Neural progenitor cell (in vitro differentiated cells): ENCODE results near the gene TNNI3K. TPM values are rescaled to one million over a fixed set of nuclear protein-coding genes. Genes with fewer than 3 reads are reported as not detected.
A peak's percentile ranks its signal among the peaks of the same experiment; 100 is the strongest.

Source experiments
- DNase-seq: peaks from one replicate; pipeline ENCODE4 v3.0.0-alpha.2; 2016; ENCODE audit warnings: low spot score
- H2AFZ ChIP-seq: fragments of 200-600 bp; sonication (generic); replicated peaks from 2 replicates; pipeline ENCODE4 v1.6.1; 2016; ENCODE audit warnings: antibody characterized with exemption
- H3F3A ChIP-seq: fragments of 200-600 bp; sonication (generic); 2 replicates; pipeline ENCODE4 v1.6.1; 2016; ENCODE audit warnings: antibody characterized with exemption, low read depth
- H3K27ac ChIP-seq: fragments of 200-600 bp; sonication (generic); 2 replicates; pipeline ENCODE4 v1.5.1; 2016; ENCODE audit warnings: mild to moderate bottlenecking
- H3K27me3 ChIP-seq: fragments of 200-600 bp; sonication (generic); 2 replicates; pipeline ENCODE4 v1.6.1; 2016; ENCODE audit warnings: mild to moderate bottlenecking, moderate library complexity
- H3K36me3 ChIP-seq: fragments of 200-600 bp; sonication (generic); 2 replicates; pipeline ENCODE4 v1.5.1; 2016
- H3K4me1 ChIP-seq: fragments of 200-600 bp; sonication (generic); 2 replicates; pipeline ENCODE4 v1.6.1; 2016; ENCODE audit warnings: mixed run types
- H3K4me2 ChIP-seq: fragments of 200-600 bp; sonication (generic); 2 replicates; pipeline ENCODE4 v1.6.1; 2016
- H3K4me3 ChIP-seq: fragments of 200-600 bp; sonication (generic); 2 replicates; pipeline ENCODE4 v1.5.1; 2016
- H3K79me2 ChIP-seq: fragments of 200-600 bp; sonication (generic); 2 replicates; pipeline ENCODE4 v1.6.1; 2016; ENCODE audit warnings: low read depth
- H3K9ac ChIP-seq: fragments of 200-600 bp; sonication (generic); 2 replicates; pipeline ENCODE4 v1.6.1; 2016
- H3K9me3 ChIP-seq: fragments of 200-600 bp; sonication (generic); 2 replicates; pipeline ENCODE4 v1.5.1; 2016; ENCODE audit warnings: low read depth
- H4K20me1 ChIP-seq: fragments of 200-600 bp; sonication (generic); 2 replicates; pipeline ENCODE4 v1.6.1; 2016; ENCODE audit warnings: low read depth
- H3K27ac Mint-ChIP-seq: 3 replicates; pipeline ENCODE4 v1.8.0; 2021; ENCODE audit warnings: mixed read lengths
- H3K27me3 Mint-ChIP-seq: 2 replicates; pipeline ENCODE4 v1.8.0; 2022; ENCODE audit warnings: low read depth, mild to moderate bottlenecking, inconsistent platforms, moderate library complexity, mixed read lengths; ENCODE audit not compliant: insufficient read depth
- H3K36me3 Mint-ChIP-seq: 3 replicates; pipeline ENCODE4 v1.8.0; 2021; ENCODE audit warnings: mixed read lengths
- H3K4me1 Mint-ChIP-seq: 3 replicates; pipeline ENCODE4 v1.8.0; 2021; ENCODE audit warnings: mixed read lengths
- H3K4me3 Mint-ChIP-seq: 3 replicates; pipeline ENCODE4 v1.8.0; 2021; ENCODE audit warnings: mild to moderate bottlenecking, moderate library complexity, mixed read lengths
- H3K9me3 Mint-ChIP-seq: 3 replicates; pipeline ENCODE4 v1.8.0; 2020; ENCODE audit warnings: mixed read lengths
- EZH2 ChIP-seq: fragments of 200-600 bp; sonication (generic); IDR thresholded peaks from 2 replicates; pipeline ENCODE4 v1.6.1; 2017; ENCODE audit warnings: antibody characterized with exemption, mild to moderate bottlenecking, moderate library complexity
- EZH2phosphoT487 ChIP-seq: fragments of 200-600 bp; sonication (generic); IDR thresholded peaks from 2 replicates; pipeline ENCODE4 v1.6.1; 2017; ENCODE audit warnings: antibody characterized with exemption
- total RNA-seq: library from RNA; depleted of rRNA; stranded (reverse); fragments of >200 nt; gene quantifications from 2 replicates; pipeline ENCODE4 v1.2.3, GENCODE V29; 2015; ENCODE audit warnings: low replicate concordance
- TF ChIP-seq, protein P1 (sequence below): fragments of 200-600 bp; sonication (generic); IDR thresholded peaks from 2 replicates; pipeline ENCODE4 v1.5.1; 2017; ENCODE audit warnings: antibody characterized with exemption, mild to moderate bottlenecking

The TNNI3K gene
- total RNA-seq, 1 donor from 2014 or later = 1.9 TPM

DNA sequence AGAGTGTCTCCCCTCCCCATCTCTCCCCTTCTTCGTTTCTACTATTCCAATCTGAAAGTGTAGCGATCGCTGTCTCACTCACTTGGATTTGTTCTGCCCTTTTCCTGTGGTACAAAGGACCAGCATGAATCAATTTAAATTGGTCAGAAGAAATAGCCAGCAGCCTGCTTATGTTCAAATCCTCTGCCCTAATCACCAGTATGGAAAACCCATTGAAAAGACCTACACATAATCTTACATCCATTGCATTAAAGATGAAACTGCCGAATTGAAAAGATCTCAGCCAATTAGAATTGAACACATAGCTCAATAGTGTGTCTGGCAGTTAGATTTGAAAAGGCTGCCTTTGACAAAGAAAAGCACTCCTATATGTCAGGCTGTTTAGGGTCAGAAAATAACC, 122.6 kb downstream of the TNNI3K start:
- Histone ChIP-seq H3K9ac (no peak overlapping the region), H3K79me2 (no peaks in the 10 kb centered on the region), H3K4me3 (no peak overlapping the region), H3K27ac (no peak overlapping the region), H2AFZ (no peak overlapping the region), H3K36me3 (no peaks in the 10 kb centered on the region), H3K27me3 (no peaks in the 10 kb centered on the region), H4K20me1 (no peaks in the 10 kb centered on the region), H3K4me1 (peaks cover 13% of the 10 kb centered on the region), H3K9me3 (no peaks in the 10 kb centered on the region), H3F3A (no peaks in the 10 kb centered on the region), H3K4me2 (peak overlapping the region; percentile 50)
- peaks cover 4% of the 10 kb centered on the region for H3K27me3 Mint-ChIP-seq
- no peak overlapping the region for H3K4me3 Mint-ChIP-seq
- H3K4me1 Mint-ChIP-seq = peaks cover 28% of the 10 kb centered on the region
- H3K36me3 Mint-ChIP-seq = peaks cover 1% of the 10 kb centered on the region
- peaks cover 5% of the 10 kb centered on the region for H3K9me3 Mint-ChIP-seq
- TF ChIP-seq, protein P1, sequence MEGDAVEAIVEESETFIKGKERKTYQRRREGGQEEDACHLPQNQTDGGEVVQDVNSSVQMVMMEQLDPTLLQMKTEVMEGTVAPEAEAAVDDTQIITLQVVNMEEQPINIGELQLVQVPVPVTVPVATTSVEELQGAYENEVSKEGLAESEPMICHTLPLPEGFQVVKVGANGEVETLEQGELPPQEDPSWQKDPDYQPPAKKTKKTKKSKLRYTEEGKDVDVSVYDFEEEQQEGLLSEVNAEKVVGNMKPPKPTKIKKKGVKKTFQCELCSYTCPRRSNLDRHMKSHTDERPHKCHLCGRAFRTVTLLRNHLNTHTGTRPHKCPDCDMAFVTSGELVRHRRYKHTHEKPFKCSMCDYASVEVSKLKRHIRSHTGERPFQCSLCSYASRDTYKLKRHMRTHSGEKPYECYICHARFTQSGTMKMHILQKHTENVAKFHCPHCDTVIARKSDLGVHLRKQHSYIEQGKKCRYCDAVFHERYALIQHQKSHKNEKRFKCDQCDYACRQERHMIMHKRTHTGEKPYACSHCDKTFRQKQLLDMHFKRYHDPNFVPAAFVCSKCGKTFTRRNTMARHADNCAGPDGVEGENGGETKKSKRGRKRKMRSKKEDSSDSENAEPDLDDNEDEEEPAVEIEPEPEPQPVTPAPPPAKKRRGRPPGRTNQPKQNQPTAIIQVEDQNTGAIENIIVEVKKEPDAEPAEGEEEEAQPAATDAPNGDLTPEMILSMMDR = no peak
- TF ChIP-seq EZH2 = no peak
- no peak for TF ChIP-seq EZH2phosphoT487
- no peak for DNase-seq
- H3K27ac Mint-ChIP-seq = peak overlapping the region; percentile 2

DNA sequence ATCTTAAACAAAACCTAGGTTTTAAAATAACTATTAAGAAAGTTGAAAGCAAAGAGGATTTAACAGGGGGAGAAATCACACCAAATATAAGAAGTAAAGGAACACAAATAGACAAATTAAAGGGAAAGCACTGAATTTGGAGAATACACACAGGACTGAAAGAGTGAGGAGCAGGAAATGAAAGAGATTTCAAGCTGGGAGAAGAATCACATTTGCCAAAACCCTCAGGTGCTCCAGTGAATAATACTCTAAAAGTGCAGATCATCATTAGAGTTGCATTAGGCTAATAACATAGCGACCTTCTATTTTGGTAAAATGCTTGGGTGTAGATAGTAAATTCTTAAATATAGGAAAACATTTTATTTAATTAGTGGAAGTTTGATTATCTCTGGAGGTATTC, 127.5 kb downstream of the TNNI3K start:
- Histone ChIP-seq H3K79me2 (no peaks in the 10 kb centered on the region), H3K9ac (no peak overlapping the region), H3K27ac (no peak overlapping the region), H3K4me3 (no peak overlapping the region), H2AFZ (no peak overlapping the region), H3K27me3 (no peaks in the 10 kb centered on the region), H3K9me3 (no peaks in the 10 kb centered on the region), H3K4me2 (no peak overlapping the region), H3F3A (no peaks in the 10 kb centered on the region), H3K36me3 (no peaks in the 10 kb centered on the region), H4K20me1 (no peaks in the 10 kb centered on the region), H3K4me1 (peaks cover 6% of the 10 kb centered on the region)
- peaks cover 10% of the 10 kb centered on the region for H3K9me3 Mint-ChIP-seq
- H3K27ac Mint-ChIP-seq = no peak overlapping the region
- peaks cover 19% of the 10 kb centered on the region for H3K4me1 Mint-ChIP-seq
- H3K27me3 Mint-ChIP-seq = peaks cover 4% of the 10 kb centered on the region
- no peak overlapping the region for H3K4me3 Mint-ChIP-seq
- no peak for TF ChIP-seq EZH2
- TF ChIP-seq, protein P1 = no peak
- no peak for TF ChIP-seq EZH2phosphoT487
- no peak for DNase-seq
- H3K36me3 Mint-ChIP-seq = peaks cover 1% of the 10 kb centered on the region

DNA sequence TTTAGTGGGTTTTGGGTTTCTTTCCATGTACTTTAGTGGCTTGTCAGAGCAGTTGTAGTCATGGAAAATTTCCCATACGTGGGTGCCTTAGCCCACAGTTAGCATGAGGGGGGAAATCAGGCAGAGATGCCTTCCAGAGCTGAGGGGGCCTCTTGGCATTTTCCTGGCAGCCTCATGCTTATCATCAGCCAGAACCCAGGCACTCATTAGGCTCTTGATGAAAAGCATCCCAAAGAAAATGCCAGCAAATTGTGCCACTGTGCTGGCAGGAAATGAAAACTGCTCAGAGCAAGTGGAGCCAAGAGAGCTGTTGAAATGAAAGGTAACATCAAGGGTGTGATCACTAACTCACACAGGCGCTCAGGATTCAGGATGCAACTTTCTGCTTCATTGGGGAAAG, 128.0 kb downstream of the TNNI3K start:
- H3K27ac Mint-ChIP-seq = no peak overlapping the region
- Histone ChIP-seq H3F3A (no peaks in the 10 kb centered on the region), H3K4me3 (no peak overlapping the region), H3K9me3 (no peaks in the 10 kb centered on the region), H2AFZ (no peak overlapping the region), H3K4me1 (peaks cover under 1% of the 10 kb centered on the region), H3K27ac (no peak overlapping the region), H3K36me3 (no peaks in the 10 kb centered on the region), H4K20me1 (no peaks in the 10 kb centered on the region), H3K79me2 (no peaks in the 10 kb centered on the region), H3K4me2 (no peak overlapping the region), H3K9ac (no peak overlapping the region), H3K27me3 (no peaks in the 10 kb centered on the region)
- no peak overlapping the region for H3K4me3 Mint-ChIP-seq
- H3K9me3 Mint-ChIP-seq = peaks cover 10% of the 10 kb centered on the region
- peaks cover 13% of the 10 kb centered on the region for H3K4me1 Mint-ChIP-seq
- H3K27me3 Mint-ChIP-seq = peaks cover 4% of the 10 kb centered on the region
- DNase-seq = no peak
- TF ChIP-seq EZH2 (no peak), EZH2phosphoT487 (no peak)
- TF ChIP-seq, protein P1 = no peak
- peaks cover 1% of the 10 kb centered on the region for H3K36me3 Mint-ChIP-seq
